Retinal pigment epithelial cell (primary cell): ENCODE results near the gene CELF4.
A peak's percentile ranks its signal among the peaks of the same experiment; 100 is the strongest.

Experiments used
- DNase-seq: peaks from one replicate; pipeline ENCODE4 v3.0.0-alpha.2; 2010; ENCODE audit warnings: low read depth
- H3K4me3 ChIP-seq: 2 replicates; pipeline ENCODE4 v1.5.1; 2011; ENCODE audit warnings: mild to moderate bottlenecking, low read length, control low read depth, moderate library complexity
- CTCF ChIP-seq: conservative IDR thresholded peaks from 2 replicates; pipeline ENCODE4 v1.5.1; 2011; ENCODE audit warnings: low read depth, low read length, control low read depth, inconsistent platforms

CELF4 gene

GRCh38 chr18:37389684-37390368, 175.8 kb downstream of the CELF4 start:
- TF ChIP-seq CTCF = no peak
- H3K4me3 ChIP-seq = no peak overlapping the region
- no peak for DNase-seq

- no peak for TF ChIP-seq CTCF
- no peak overlapping the region for H3K4me3 ChIP-seq
- DNase-seq = no peak
These were observed 176.6 kb downstream of the CELF4 start for GRCh38 chr18:37389041-37389440.

- no peak for DNase-seq
- TF ChIP-seq CTCF = no peak
- H3K4me3 ChIP-seq = no peak overlapping the region
These were observed 177.2 kb downstream of the CELF4 start for GRCh38 chr18:37388413-37388812.

DNA sequence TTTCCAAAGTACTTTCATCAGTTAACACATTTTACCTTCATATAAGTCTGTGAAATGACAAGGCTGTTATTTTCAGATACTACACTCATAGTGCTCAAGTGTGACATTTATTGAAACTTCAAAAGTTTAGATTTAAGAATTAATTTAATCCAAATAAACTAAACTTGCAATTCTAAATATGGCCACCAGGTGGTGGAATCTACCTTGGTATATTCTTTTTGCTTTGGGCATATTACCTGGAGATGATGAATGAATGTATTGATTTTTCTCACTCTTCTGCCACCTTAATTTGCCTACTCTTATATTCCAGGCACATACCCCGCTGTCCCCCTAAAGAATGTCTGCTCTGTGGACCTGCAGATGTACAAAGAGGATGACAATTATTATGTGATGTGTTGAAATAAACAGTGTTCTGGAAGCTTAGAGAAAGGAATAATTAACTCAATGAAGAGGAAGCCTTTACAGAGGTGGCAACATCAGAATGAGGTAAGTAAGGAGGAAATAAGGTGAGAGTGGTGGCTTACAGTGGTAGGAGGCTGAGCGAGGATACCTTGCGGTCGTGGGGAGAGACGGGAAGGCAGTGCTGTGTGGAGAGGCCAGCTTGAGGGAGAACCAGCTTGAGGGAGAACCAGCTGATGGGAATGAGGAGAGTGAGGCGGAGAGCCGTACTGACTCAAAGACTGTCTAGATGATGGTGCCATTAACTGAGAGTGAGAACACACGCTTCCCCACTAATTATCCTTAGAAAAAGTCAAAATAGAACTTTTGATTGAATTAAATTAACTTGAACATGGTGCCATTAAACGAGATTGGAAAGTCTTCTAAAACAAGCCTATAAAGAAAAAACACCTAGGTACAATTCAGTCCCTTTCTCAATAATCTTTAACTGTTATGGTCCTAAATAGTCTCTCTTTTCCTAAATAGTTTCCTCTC, 179.5 kb downstream of the CELF4 start:
- no peak overlapping the region for H3K4me3 ChIP-seq
- TF ChIP-seq CTCF = peak; percentile 54
- no peak for DNase-seq

DNA sequence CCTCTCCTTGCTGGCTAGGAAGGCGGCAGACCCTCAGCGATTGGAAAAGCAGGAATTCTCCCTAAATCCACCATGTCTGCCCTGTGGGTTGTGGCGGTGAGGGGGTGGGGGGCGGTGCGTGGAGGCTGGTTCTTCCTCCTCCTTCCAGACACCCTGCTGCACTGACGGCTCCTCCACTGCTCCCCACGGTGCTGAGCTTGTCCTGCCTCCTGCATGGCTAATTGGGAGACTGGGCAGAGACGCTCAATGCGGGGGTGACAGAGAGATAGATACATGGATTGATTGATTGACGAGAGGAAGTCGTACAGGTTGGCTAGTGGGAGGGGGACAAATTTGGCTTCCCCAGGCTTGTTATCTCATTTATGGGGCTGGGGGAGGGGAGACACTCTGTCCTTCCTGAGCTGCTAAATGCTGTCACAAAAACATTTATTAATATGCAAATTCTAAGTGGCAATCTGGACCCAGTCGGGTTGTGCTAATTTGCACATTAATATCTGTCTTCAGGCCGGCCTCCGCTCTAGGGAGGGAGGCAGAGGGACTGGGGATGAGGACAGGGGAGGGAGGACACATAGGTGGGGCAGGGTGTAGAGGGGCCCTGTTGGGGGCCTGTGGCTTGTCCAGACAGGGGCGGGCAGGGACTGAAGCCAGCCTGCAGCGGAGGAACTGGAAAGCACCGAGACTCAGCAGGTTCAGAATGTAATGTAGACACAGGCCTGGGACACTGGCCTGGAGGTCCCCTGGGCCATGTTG, 181.6 kb downstream of the CELF4 start:
- H3K4me3 ChIP-seq = no peak overlapping the region
- no peak for DNase-seq
- TF ChIP-seq CTCF = no peak

DNA sequence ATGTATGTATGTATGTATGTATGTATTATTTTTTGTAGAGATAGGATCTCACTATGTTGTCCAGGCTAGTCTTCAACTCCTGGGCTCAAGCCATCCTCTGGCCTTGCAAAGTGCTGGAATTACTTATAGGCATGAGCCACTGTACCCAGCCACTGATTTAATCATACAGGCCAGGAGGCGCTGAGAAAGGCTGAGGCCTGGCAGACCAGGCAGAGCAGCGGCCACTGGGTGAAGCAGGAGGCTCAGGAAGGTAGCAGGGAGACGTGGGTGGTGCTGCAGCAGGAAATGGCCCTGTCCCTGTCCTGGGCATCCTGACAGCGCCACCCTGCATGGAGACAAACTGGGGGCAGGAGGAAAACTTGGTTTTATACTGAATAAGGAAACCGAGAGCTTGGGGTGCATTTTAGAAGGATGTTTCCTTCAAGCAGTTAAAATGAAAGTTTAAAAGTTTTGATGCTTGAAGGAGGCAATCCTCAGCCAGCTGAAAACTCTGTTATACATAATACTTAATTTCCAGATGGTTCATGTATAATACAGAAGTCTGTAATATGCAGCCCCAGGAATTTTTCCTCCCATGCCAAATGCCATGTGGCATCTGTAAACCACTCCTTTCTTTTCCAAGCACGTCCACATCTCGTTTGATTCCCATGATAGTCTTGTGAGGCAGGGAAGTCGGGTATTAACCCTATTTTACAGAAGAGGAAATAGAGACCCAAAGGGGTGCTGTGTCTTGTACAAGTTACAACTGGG, 182.4 kb downstream of the CELF4 start:
- DNase-seq = no peak
- no peak overlapping the region for H3K4me3 ChIP-seq
- no peak for TF ChIP-seq CTCF
